Brain pericyte (primary cell): ENCODE measurements around the gene BTNL9.
"Not testable (repeated sequence)": the region's sequence is repeated elsewhere in the genome, so short reads cannot be mapped to it uniquely, and the experiment has no call there.

Experiments used
- DNase-seq: peaks from one replicate; pipeline ENCODE4 v3.0.0-alpha.2; 2012; ENCODE audit warnings: low read depth, low spot score

BTNL9 gene

DNA sequence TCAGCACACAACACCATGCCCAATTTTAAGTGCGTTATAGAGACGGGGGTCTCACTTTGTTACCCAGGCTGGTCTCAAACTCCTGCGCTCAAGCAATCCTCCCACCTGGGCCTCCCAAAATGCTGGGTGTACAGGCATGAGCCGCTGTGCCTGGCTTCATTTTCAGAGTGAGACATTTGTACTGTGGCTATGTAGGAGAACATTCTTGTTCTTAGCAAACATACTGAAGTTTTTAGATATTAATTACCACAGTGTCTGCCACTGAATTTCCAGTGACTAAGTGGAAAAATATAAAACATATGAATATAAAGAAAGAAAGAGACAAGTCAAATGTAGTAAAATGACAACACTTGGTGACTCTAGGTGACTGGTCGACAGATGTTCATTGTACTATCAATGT lies 20.9 kb downstream of the BTNL9 start:
- DNase-seq, result no peak

GRCh38 chr5:181061645-181062044 lies 21.6 kb downstream of the BTNL9 start:
- no peak for DNase-seq

GRCh38 chr5:181062631-181063030 lies 22.6 kb downstream of the BTNL9 start:
- DNase-seq, result no peak

DNA sequence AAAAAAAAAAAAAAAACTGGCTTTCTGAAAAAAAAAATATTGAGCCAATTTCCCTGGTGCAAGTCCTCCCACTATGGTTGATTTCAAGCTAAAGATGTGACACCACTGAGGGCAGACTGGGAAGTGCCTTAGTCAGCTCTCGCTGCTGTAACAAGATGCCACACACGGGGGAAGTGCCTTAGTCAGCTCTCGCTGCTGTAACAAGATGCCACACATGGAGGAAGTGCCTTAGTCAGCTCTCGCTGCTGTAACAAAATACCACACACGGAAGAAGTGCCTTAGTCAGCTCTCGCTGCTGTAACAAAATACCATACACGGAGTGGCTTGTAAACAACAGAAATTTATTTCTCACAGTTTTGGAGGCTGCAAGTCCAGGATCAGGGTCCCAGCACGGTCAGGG lies 23.4 kb downstream of the BTNL9 start:
- no peak for DNase-seq

GRCh38 chr5:181064987-181065386 lies 24.9 kb downstream of the BTNL9 start:
- DNase-seq, result no peak

- no peak for DNase-seq
These were observed 29.9 kb downstream of the BTNL9 start for GRCh38 chr5:181069767-181070491.

- DNase-seq, result no peak
These were observed 30.5 kb downstream of the BTNL9 start for GRCh38 chr5:181070523-181070922.

DNA sequence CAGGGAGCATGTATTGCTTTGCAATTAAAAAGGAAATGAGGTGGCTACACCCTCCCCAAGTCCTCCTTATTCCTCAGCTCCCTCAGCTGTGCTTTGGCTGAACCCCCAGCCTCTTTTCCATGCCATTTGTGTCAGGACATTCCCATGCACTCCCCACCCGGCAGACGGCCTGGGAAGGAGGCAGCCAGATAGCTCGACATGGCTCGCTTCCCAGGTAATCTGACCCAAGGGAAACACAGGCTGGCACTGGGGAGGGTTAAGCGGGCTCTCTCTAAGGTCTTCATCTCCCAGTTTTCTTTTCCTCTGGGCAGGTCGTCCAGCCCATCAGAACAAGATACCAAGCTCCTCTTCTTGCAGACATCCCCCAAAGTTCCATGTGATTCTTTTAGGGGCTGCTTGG lies 31.2 kb downstream of the BTNL9 start:
- no peak for DNase-seq

- DNase-seq, result no peak
These were observed 36.9 kb downstream of the BTNL9 start for GRCh38 chr5:181076920-181077319.

DNA sequence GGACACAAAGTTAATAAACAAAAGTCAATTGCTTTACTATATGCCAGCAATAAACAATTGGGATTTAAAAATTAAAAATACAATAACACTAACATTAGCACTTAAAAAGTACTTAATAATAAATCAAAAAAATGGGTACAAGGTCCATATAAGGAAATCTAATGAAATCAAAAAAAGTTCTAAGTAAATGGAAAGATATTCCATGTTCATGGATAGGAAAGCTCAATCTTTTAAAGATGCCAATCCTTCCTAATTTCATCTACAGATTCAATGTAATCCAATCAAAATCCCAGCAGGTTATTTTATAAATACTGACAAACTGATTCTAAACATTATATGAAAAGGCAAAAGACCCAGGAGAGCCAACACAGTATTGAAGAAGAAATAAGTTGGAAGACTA lies 41.9 kb downstream of the BTNL9 start:
- DNase-seq, result no peak

DNA sequence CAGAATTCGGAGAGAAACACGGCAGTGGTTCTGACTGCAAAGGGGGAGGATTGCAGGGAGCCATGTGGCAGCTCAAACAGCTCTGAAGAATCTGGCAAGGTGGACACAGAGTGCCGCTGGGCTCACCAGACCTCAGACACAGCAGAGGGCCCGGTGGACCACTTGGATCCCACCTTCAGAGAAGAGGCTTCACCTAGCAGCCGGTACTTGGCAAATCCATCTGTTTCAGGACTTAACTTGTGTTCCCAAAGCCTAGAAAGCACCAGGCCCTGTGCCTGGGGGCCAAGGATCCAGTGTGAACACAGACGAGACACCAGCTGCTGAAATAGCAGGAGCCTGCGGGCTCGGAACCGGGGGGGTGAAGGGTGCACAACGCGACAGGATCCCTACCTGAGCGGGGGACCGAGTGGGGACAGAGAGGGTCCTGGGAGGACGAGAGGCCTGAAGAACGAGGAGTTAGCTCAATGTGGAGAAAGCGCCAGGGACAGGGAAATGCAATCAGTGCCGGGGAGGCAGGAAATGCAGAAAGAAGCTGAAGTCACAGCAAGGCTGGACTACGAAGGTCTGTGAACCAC lies 44.6 kb downstream of the BTNL9 start:
- no peak for DNase-seq

GRCh38 chr5:181086026-181086883 lies 46.2 kb downstream of the BTNL9 start:
- DNase-seq, result no peak

GRCh38 chr5:181086884-181087205 lies 46.8 kb downstream of the BTNL9 start:
- no peak for DNase-seq

- DNase-seq, result no peak
These were observed 47.2 kb downstream of the BTNL9 start for GRCh38 chr5:181087309-181087708.

GRCh38 chr5:181088289-181088688 lies 48.2 kb downstream of the BTNL9 start:
- DNase-seq, result no peak

GRCh38 chr5:181092428-181092827 lies 52.4 kb downstream of the BTNL9 start:
- DNase-seq, result no peak

GRCh38 chr5:181095162-181095561 lies 55.1 kb downstream of the BTNL9 start:
- DNase-seq, result not testable (repeated sequence)

DNA sequence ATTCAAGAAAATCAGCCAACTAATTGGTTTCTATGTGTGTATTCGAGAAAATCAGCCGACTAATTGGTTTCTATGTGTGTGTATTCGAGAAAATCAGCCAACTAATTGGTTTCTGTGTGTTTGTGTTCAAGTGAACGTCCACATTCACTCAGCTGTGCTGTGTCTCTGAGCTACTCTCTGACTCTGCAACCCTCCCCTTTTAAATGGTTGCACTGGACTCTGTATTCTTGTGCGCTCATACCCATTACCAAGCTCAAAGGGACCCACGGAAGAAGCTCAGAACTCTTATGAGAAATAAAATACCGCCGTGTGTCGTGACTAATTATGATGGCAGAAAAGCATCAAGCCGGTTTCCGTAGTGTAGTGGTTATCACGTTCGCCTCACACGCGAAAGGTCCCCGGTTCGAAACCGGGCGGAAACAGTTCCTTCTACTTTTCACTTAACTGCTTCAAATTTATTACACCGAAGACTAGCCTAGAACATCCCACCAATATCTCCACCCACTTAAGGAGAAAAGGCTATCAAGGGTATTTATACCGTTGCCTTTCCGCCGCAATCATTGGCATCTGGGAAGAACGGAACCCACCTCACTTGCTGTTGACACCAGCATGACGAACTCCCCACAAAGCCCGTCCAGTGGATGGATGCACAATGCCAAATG lies 56.8 kb downstream of the BTNL9 start:
- not testable (repeated sequence) for DNase-seq

DNA sequence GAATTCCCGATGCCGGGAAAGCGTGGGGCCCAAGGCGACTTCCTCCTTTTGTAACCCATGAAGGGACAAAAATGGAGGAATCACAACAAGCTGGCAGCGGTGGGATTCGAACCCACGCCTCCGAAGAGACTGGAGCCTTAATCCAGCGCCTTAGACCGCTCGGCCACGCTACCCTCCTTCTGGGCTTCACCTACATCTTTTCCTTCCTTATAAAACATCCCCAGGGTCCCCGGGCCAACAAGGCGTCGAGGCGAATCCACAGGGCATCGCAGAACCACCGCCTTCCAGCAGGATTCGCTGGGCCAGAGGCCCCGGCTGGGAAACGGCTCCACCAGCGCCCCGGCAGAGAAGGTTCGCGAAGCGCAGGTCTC lies 57.3 kb downstream of the BTNL9 start:
- DNase-seq, result not testable (repeated sequence)

- DNase-seq, result not testable (repeated sequence)
These were observed 57.9 kb downstream of the BTNL9 start for GRCh38 chr5:181097759-181098491.

- no peak for DNase-seq
These were observed 58.9 kb downstream of the BTNL9 start for GRCh38 chr5:181098762-181099601.
